GM18507 (cell line): ENCODE results near the gene AIFM2.

ENCODE experiments used
- DNase-seq: peaks from one replicate; pipeline ENCODE4 v3.0.0; 2011; ENCODE audit warnings: low read depth; ENCODE audit not compliant: insufficient read length; ENCODE audit errors: extremely low spot score
- FAIRE-seq: peaks from 2 replicates; lab custom pipeline; 2011; peaks lifted over from hg19 to GRCh38; lab: Jason Lieb, UNC

AIFM2 gene

GRCh38 chr10:70147259-70147625 lies 14.6 kb upstream of the AIFM2 start:
- DNase-seq, result no peak

DNA sequence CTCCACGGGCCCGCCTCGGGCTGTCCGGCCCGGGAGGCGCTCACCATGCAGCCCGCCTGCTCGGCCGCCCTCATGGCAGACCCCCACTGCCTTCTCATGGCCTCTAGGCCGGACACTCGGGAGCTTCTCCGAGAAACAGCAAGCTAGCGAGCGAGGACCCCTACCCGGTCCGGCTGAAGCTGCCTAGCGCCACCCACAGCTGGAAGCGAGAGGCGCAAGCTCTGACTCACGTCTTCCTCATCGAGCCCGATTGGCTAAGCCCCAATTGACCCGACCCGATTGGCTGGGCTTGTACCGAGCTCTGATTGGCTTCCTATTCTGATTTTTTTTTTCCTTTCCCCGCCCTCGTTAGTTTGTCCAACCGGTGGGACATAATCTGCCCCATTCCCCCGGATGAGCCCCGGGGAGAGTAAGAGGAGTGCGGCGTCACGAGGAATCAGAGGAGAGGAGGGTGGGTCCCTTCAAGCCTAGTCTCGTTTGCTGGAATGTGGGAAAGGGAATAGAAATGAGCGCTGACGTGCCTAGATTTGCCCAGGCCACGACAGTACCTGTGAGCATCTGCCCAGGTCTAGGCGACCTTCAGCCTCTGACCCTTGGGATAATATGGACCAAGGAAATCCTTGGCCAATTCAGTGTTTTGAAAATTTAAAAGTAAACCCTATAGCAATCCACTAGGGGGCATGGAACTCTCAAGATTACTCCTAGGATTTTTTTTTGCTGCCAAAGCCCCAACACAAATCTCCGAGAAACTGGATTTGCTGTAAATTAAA lies 14.0 kb upstream of the AIFM2 start, which contains the start of gene TYSND1:
TYSND1 (minus strand) TSS at position 212 of the 770 bp plus-strand sequence; CDS start at position 98, 114 bp downstream.
- FAIRE-seq (peak; percentile 98), DNase-seq (peak; percentile 95)

More at GRCh38 chr10:70147259-70147625, 14.6 kb upstream of the AIFM2 start:
- no peak for FAIRE-seq

DNA sequence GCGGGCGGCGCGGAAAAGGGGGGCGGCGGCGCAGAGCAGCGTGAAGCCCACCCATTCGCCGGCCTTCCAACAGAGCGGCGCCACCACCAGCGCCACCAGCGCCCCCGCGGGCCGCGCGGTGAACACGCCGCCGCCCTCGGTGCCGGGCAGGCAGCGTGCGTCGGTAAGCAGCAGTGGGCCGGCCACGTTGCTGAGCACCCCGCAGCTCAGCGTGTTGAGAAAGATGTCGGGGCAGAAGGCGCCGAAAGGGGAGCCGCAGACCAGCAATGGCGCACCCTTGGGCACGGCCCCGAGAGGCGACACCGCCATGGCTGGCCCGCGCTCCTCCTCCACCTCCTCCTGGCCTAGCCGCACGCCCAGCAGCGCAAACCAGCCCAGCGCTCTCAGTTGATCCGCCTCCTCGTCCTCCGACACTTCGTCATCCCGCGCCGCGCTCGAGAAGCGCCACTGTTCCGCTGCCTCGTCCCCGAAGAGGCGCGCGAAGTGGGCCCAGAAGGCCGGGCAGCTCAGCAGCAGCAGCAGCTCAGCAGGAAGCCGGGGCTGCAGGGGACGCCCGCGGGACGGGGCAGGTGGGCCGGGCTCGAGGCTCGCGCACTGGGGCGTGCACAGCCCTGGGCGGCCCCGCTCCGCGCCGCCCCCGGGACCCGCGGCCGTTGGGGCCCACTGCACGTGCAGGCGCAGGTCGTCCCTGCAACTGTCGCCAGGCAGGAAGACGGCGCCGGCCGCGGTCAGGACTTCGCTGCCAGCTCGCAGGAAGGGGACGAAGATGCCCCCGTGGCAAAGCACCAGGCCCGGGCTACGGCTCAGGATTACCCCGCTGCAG lies 13.3 kb upstream of the AIFM2 start:
- peak; percentile 50 for DNase-seq
- FAIRE-seq, result peak; percentile 36

GRCh38 chr10:70145166-70145665 lies 12.6 kb upstream of the AIFM2 start:
- FAIRE-seq (no peak), DNase-seq (no peak)

- no peak for DNase-seq
- no peak for FAIRE-seq
Observed at GRCh38 chr10:70144372-70145110, 11.9 kb upstream of the AIFM2 start.

DNA sequence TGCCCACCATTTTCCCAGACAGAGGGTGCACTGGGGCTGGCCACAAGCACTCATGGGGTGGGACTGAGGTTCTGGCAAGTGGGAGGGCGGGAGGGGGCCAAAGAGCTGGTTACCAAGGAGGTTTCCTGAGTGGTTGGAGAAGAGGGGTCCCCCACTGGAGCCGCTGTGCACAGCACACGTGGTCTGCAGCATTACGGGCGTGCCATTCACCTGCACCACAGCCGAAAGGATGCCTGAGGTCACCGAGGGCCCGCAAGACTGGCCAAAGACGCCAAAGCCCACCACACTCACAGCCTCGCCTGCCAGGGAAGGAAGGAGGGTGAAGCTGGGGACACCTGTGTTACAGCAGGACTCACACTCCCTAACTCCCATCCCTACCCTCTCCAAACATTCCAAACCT lies 9.9 kb upstream of the AIFM2 start:
- no peak for DNase-seq
- no peak for FAIRE-seq

DNA sequence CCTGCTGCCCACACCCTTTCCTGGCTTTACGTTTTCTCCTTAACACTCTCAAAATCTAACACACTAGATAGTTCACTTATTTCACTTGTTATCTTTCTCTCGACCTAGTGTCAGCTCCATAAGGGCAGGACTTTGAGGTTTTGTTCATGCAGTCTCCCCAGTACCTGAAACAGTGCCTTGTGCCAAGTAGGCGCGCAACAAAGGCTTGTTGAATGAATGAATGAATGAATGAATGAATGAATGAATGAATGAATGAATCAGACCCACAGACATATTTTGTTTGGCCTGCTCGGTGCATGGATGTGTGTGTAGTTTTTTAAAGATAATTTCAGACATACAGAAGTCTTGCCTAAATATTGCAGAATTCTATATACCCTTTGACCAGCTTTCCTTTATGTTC lies 7.7 kb upstream of the AIFM2 start:
- FAIRE-seq, result no peak
- DNase-seq, result no peak

GRCh38 chr10:70139997-70140250 lies 7.3 kb upstream of the AIFM2 start:
- DNase-seq (no peak), FAIRE-seq (no peak)

DNA sequence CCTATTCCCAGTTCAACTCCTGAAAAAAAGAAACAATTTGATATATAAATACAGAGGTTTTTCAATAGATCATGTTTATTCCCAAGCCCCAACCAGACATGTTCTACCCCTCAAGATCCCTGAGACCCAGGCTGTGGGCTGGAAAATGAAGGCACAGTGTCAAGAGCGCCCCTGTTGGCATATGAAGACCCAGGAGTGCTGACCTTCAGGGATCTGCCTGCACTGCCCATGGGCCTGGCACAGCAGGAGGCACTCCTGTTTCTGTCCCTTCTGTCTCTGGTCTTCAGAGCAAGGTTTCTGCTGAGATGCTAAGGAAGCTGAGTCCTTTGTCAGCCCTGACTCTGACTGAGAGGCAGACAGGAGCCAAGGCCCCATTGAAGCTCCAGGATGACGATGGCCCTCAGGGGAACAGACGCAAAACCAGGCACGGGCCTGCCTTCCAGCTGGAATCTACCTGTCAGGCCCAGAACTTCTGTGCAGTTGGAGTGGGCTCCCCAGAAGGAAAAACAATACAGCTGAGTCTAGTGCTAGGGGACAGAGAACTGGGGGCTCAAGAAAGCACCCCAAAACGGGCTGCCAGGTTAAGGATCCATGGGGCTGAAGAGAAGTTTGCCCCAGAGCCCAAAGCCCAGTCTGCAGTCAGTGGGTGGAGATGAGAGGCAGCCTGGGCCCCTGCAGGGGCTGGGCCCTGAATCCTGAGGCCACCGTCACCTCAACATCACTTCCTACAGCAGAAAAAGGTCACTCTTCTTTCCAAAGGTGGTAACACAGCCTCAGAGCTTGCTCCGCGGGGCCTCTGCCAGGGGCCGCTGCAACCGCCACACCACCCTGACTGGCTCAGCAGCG lies 6.7 kb upstream of the AIFM2 start:
- DNase-seq, result no peak
- FAIRE-seq, result no peak

DNA sequence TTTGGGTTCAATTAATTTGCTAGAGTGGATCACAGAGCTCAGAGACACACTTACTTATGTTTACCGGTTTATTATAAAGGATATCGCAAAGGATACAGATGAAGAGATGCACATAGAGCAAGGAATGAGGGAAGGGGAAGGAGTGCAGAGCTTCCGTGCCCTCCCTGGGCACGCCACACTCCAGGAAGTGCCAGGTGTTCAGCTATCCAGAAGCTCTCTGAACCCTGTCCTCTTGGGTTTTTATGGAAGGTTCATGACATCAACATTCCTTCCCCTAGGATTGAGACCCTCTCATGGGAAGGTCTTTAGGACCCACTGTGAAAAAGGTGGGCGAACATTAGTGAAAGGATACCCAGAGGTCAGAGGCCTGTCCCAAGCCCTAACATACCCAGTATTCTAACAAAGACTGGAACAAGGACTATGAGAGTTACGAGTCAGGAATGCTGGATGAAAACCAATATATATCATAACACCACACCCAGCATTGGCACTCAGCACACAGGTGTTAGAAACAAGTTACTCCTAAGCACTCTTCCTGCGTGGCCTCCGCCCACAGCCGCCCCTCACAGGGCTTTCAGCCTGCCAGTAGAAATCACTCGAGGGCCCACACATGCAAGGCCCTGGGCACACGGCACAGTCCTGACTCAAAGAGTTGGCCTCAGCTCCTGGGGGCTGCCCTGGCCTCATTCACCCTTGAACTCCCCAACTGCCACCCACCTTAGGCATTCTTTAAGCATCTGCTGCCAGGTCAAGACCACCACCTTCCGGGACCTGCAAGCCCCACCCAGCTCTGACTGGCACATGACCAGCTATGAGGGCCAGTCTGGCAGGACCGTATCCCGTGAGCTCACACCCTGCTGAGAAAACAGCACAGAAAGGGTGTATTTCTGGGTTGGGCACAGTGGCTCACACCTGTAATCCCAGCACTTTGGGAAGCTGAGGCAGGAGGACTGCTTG lies 5.6 kb upstream of the AIFM2 start:
- DNase-seq (no peak), FAIRE-seq (no peak)

DNA sequence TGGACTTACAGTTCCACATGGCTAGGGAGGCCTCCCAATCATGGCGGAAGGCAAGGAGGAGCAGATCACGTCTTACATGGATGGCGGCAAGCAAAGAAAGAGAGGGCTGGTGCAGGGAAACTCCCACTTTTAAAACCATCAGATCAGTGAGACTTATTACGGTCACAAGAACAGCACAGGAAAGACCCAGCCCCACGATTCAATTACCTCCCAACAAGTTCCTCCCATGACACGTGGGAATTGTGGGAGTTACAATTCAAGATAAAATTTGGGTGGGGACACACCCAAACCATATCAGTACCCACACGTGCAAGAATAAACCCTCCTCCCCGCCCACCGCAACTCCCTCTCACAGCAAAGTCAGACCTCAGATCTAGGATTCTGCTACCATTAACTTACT lies 4.5 kb upstream of the AIFM2 start:
- DNase-seq (no peak), FAIRE-seq (no peak)

GRCh38 chr10:70135684-70136083 lies 3.1 kb upstream of the AIFM2 start:
- no peak for DNase-seq
- FAIRE-seq, result no peak

DNA sequence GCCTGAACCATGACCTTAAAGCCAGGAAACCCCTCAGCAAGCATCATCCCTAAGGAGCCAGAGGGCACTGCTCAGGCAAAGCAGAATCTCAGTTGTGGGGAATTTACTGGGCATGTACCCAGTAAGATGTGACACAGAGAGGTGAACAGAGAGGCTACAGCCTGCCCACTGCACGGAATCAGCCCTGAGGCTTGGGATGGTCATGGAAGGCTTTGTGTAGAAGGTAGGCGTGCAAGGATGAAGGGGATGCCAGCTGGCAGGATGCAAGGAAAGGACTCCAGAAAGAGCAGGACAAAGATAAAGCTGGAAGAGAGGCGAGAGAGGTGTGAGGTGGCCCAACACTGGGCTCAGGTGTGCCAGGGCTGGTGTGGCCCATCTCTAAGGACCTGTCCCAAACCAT lies 2.4 kb upstream of the AIFM2 start:
- no peak for DNase-seq
- no peak for FAIRE-seq

DNA sequence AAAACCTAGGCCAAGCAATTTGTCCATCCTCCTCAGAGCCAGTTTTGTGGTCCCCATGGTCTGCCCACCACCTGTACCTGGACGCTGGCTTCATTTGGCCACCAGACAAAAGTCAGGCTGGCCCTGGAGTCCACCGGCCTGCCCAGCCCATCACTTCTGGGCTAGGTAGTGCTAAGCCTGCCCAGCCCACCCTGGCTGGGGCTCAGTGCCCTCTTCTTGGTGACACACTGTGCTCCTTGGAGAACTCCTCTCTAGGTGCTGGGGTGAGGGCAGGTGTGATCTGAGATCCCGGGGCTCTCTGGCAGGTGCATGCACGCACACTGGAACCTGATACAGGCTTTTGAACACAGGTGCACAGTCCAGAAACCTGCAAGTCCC lies 1.1 kb downstream of the AIFM2 start:
- FAIRE-seq, result no peak

GRCh38 chr10:70130878-70131559 lies 1.6 kb downstream of the AIFM2 start:
- FAIRE-seq, result no peak
- DNase-seq, result no peak

More for the DNA sequence above, 1.1 kb downstream of the AIFM2 start:
- no peak for DNase-seq

GRCh38 chr10:70126700-70127395 lies 5.8 kb downstream of the AIFM2 start:
- DNase-seq (no peak), FAIRE-seq (no peak)

DNA sequence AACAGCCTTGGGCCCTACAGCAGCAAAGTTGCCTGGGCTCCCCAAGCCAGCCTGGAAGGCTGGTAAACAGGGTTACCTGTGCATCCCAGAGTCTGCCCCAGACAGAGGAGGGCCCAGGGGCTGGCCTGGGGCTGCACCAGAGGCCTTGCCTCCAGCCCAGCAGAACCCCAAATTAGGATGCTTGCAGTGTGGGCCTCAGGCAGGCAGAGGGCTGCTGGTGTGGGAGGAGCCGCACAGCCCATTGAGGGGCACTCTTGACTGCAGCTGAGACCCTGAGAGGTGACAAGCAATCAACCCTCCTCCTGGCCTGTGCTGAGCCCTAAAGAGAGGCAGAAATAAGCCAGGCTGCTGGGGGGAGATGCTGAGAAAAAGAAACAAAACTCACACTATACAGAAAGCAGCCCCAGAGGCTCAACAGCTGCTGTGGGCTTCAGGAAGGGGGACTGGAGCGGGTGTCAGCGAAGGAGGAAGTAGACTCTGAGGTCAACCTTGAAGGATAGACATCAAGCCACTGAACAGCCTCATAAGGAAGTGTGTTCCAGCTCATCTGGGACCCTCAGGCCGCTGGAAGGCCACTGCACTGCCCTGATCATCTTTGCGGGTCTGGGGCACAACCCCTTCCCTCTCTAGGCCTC lies 6.6 kb downstream of the AIFM2 start:
- DNase-seq (no peak), FAIRE-seq (no peak)
